GM11168 (cell line): ENCODE data around the gene MTARC1.

Source experiments
- in situ Hi-C: fragments of 300-500 bp; cut with MboI; formaldehyde crosslinking; loops from one replicate; pipeline ENCODE4 v1.12.0; 2022; ENCODE audit warnings: low sequenced_read_pairs; ENCODE audit not compliant: unreplicated experiment

The MTARC1 gene

GRCh38 chr1:220769205-220769604 is 17.5 kb upstream of the MTARC1 start:
- in situ Hi-C loops, result no loop called here

- in situ Hi-C loops, result no loop called here
Measured at GRCh38 chr1:220770245-220770913, 16.3 kb upstream of the MTARC1 start.

GRCh38 chr1:220772846-220773245 is 13.9 kb upstream of the MTARC1 start:
- in situ Hi-C loops, result no loop called here

GRCh38 chr1:220775240-220775853 is 11.4 kb upstream of the MTARC1 start:
- in situ Hi-C loops, result loop anchor here (25.0 kb wide), 1 partner anchor 488 kb away; no protein-coding TSS in a partner anchor

GRCh38 chr1:220776254-220776653 is 10.5 kb upstream of the MTARC1 start:
- in situ Hi-C loops, result loop anchor here (25.0 kb wide), 1 partner anchor 489 kb away; no protein-coding TSS in a partner anchor

DNA sequence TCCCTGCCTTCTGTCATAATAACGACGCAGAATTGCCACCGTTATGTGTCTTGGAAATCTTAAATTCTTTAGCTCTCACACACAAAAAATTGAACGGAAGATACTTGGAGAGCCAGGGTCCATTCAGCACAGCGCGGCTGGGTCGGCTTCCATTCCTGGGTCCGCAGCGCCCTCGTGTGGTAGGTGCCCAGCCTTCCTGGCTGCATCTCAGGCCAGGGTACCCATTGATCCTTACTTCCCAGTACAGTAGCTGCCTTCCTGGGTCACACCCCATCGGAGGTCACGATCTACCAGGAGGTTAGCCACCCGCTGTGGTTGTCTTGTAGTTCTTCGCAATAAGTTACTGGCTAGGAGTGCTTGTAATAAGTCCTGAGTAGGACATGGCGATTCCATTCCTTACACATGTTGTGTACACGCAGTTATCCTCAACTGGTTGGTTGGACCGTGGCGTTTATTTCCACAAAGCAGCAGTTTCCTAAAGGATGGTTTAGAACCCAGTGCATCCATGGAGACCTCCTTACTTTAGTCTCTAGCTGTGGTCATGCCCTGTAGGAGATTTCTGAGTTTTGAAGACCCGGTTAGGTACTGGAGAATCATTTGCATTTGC is 9.9 kb upstream of the MTARC1 start:
- in situ Hi-C loops, result loop anchor here (25.0 kb wide), 1 partner anchor 490 kb away; no protein-coding TSS in a partner anchor

DNA sequence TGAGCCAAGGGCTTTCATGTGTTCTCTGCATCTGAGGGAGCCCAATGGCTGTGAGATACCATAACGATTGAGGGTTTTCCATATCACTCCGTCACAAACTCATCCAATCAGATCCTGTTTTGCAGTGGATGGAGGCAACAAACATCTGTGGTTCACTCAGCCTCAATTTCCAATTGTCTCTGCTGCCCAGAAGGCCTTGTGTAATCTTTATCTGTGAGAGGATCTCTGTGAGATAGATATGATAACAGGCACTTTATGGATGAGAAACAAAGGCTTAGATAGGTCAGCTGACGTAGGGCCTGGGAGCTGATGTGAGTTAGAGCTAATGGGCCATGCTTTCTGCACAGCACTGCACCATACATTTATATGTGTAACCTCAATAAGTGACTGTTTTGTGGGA is 3.3 kb upstream of the MTARC1 start:
- in situ Hi-C loops, result loop anchor here (10.0 to 25.0 kb wide), 2 partner anchors 99 to 496 kb away; no protein-coding TSS in a partner anchor

- in situ Hi-C loops, result loop anchor here (10.0 to 25.0 kb wide), 2 partner anchors 100 to 497 kb away; no protein-coding TSS in a partner anchor
Measured at GRCh38 chr1:220784751-220785150, 2.0 kb upstream of the MTARC1 start.

DNA sequence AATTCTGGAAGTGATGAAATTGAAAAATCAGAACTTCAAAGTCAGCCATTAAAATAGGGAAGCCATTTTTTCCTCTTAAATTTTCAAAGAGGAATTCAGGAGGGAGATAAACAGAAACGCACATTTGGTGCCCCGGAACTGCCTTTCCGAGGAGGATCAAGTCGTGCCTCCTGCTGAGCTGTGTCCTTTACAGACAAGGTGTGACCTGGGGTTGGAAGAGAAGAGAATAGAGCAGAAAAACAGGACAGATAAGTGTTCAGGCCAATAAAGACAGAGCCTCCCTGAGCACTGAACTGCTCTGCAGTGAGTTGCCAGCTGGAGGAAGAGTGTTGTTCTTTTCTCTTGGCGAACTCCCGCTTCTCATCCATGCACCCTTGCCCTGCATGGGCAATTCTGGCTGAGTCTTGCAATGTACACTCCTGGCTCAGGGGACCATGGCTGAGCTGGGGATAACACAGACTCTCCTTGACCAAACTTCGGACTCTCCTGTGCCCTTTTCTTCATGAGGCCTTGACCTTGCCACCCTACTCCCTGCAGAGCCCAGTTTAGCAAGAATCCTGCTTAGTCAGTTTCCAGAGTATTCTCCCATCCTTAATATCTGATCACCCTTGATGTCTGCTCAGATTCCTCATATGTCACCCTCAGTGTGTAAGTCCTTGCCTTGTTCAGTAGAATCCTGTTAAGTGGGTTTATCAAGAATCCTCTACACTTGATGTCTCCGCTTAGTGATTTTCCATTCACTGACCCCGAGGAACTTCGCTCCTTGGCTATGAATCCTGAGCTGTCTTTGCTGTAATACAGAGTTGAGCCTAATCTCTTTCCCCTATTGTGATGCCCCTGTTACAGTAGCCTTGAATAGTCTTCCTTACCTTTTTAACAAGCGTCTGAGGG is 1.3 kb upstream of the MTARC1 start:
- in situ Hi-C loops, result loop anchor here (10.0 to 25.0 kb wide), 2 partner anchors 101 to 498 kb away; no protein-coding TSS in a partner anchor

DNA sequence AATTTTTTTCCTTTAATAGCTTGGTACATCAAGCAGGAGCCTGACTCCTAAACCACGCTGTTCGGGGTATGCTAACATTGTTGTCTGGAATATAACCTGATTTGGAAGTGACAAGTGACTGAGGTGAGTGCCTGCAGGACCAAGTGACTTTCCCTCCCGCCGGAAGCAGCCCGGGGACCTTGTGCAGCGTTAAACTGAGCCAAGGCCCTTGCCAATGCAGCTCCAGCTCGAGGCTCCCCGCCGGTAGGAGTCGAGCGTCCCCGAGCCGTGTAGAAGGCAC is 716 bp upstream of the MTARC1 start:
- in situ Hi-C loops, result loop anchor here (10.0 to 25.0 kb wide), 2 partner anchors 101 to 499 kb away; no protein-coding TSS in a partner anchor

DNA sequence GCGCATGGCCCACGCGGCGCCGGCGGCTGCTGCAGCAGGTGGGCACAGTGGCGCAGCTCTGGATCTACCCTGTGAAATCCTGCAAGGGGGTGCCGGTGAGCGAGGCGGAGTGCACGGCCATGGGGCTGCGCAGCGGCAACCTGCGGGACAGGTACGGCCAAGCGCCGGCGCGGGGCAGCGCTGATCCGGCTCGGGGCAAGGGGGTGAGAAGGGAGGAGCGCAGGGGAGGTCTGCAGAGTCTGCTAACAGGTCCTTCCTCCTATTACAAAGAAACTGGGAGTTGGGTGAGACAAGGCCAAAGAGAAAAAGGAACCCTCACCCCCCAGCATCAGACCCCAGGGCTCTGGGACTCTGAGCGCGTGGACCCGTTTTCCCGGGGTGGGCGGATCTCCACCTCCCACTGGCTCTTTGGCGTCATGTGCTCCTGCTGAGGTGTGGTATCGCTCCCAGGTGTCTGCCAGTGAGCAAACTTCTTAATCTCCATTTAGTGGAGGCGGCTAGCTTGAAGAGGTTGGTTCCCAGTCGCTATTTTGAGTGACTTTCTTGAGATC is 431 bp downstream of the MTARC1 start:
- in situ Hi-C loops, result loop anchor here (10.0 to 25.0 kb wide), 2 partner anchors 102 to 500 kb away; no protein-coding TSS in a partner anchor

DNA sequence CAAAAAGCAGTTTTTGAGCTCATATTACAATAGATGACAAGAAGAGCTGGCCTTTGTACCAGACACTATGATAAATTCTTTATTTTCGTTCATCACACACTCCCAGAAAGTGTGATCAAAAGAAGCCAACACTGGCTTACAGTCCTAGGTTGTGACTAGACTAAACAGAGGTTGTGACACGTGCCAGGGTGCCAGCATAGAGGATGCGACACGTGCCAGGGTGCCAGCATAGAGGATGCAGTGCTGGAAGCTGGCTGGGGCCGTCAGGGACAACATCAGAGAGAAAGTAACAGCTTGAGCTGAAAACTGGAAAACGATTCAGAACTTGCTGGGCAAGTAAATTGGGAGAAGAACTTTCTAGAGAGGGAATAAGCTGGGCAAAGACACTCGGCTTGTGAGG is 2.2 kb downstream of the MTARC1 start:
- in situ Hi-C loops, result loop anchor here (10.0 to 25.0 kb wide), 2 partner anchors 104 to 502 kb away; no protein-coding TSS in a partner anchor

- in situ Hi-C loops, result loop anchor here (10.0 to 25.0 kb wide), 2 partner anchors 105 to 502 kb away; no protein-coding TSS in a partner anchor
Measured at GRCh38 chr1:220789532-220790147, 2.9 kb downstream of the MTARC1 start.

DNA sequence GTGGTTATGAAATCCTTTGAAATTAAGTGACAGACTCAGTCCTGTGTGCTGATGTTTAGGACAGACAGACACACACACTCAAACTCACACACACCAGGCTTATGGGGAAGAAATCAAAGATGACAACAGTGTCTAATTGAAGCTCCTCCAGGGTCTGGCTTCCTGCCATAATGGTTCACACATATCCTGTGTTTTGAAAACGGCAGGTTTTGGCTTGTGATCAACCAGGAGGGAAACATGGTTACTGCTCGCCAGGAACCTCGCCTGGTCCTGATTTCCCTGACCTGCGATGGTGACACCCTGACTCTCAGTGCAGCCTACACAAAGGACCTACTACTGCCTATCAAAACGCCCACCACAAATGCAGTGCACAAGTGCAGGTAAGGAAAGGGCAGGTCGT is 4.6 kb downstream of the MTARC1 start:
- in situ Hi-C loops, result loop anchor here (25.0 kb wide), 1 partner anchor 504 kb away; no protein-coding TSS in a partner anchor

GRCh38 chr1:220791956-220792355 is 5.2 kb downstream of the MTARC1 start:
- in situ Hi-C loops, result loop anchor here (25.0 kb wide), 1 partner anchor 505 kb away; no protein-coding TSS in a partner anchor

- in situ Hi-C loops, result loop anchor here (25.0 kb wide), 1 partner anchor 509 kb away; no protein-coding TSS in a partner anchor
Measured at GRCh38 chr1:220796530-220796929, 9.8 kb downstream of the MTARC1 start.

DNA sequence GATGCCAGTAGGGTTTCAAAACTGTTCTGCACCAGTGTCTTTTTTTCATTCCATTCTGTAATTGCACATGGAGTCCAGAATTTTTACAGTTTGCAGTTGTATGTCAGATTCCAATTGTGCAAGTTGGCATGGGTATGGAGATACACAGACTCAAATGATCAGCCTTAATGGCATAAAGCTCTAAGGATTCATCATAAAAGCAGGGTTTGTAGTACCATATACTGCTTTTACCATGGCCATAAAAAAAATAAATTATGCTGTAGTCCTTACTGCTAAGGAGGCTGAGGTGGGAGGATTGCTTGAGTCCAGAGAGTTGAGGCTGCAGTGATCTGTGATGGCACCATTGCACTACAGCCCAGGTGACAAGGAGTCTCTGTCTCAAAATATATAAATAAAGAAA is 10.3 kb downstream of the MTARC1 start:
- in situ Hi-C loops, result loop anchor here (25.0 kb wide), 1 partner anchor 510 kb away; no protein-coding TSS in a partner anchor

GRCh38 chr1:220797553-220797952 is 10.8 kb downstream of the MTARC1 start:
- in situ Hi-C loops, result loop anchor here (25.0 kb wide), 1 partner anchor 510 kb away; no protein-coding TSS in a partner anchor

DNA sequence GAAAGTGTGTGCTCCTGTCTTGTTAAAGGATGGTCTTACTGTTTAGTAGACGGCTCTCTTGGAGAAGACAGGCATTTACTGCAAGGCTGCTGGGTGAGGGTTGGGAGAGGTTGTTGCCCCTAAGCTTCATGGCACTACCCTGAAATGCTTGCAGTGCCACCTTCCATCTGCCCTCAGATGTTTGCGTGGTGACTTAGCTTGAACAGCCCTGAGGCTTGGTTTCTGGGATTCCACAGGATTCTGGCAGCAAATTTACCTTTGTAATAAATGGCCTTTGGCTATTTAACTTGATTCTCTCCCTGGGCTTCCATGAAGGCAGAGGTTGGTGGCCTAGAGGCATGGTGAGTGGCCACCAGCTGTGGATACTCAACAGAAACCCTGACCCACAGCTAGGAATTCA is 11.6 kb downstream of the MTARC1 start:
- in situ Hi-C loops, result loop anchor here (25.0 kb wide), 1 partner anchor 511 kb away; no protein-coding TSS in a partner anchor
